DOHH2 (cell line): ENCODE measurements around the gene CD93.

Source experiments
- H3F3A ChIP-seq: fragments of 200-600 bp; sonication (generic), shearing (Covaris generic); 2 replicates; pipeline ENCODE4 v1.6.0; 2016; ENCODE audit warnings: antibody characterized with exemption, mild to moderate bottlenecking; ENCODE audit not compliant: control insufficient read depth, insufficient read depth
- H3K27ac ChIP-seq: fragments of 200-600 bp; sonication (generic); 2 replicates; pipeline ENCODE4 v1.5.1; 2014; ENCODE audit warnings: low read depth, mild to moderate bottlenecking, low read length, moderate library complexity
- H3K27me3 ChIP-seq: fragments of 200-600 bp; sonication (generic); 2 replicates; pipeline ENCODE4 v1.6.1; 2014; ENCODE audit warnings: mild to moderate bottlenecking, low read length, mixed read lengths; ENCODE audit not compliant: control insufficient read depth
- H3K36me3 ChIP-seq: fragments of 200-600 bp; sonication (generic); 2 replicates; pipeline ENCODE4 v1.6.1; 2014; ENCODE audit warnings: mild to moderate bottlenecking, low read length, moderate library complexity, mixed read lengths; ENCODE audit not compliant: control insufficient read depth
- H3K4me1 ChIP-seq: fragments of 200-600 bp; sonication (generic); 2 replicates; pipeline ENCODE4 v1.6.1; 2014; ENCODE audit warnings: mild to moderate bottlenecking, low read length, mixed read lengths; ENCODE audit not compliant: control insufficient read depth
- H3K4me2 ChIP-seq: fragments of 200-600 bp; sonication (generic); 2 replicates; pipeline ENCODE4 v1.6.0; 2014; ENCODE audit warnings: mild to moderate bottlenecking, low read length, moderate library complexity
- H3K4me3 ChIP-seq: fragments of 200-600 bp; sonication (generic); 2 replicates; pipeline ENCODE4 v1.5.1; 2014; ENCODE audit warnings: mild to moderate bottlenecking, low read length, mixed read lengths
- H3K79me2 ChIP-seq: fragments of 200-600 bp; sonication (generic); 2 replicates; pipeline ENCODE4 v1.6.1; 2014; ENCODE audit warnings: mild to moderate bottlenecking, low read length, mixed read lengths; ENCODE audit not compliant: control insufficient read depth
- H3K9me2 ChIP-seq: fragments of 200-600 bp; sonication (generic); replicated peaks from 2 replicates; pipeline ENCODE4 v1.6.1; 2014; ENCODE audit warnings: mild to moderate bottlenecking, low read length, mixed read lengths; ENCODE audit not compliant: control insufficient read depth
- H3K9me3 ChIP-seq: fragments of 200-600 bp; sonication (generic); 2 replicates; pipeline ENCODE4 v1.6.1; 2014; ENCODE audit warnings: antibody characterized with exemption, low read length, mixed read lengths; ENCODE audit not compliant: control insufficient read depth, insufficient read depth
- H4K20me1 ChIP-seq: fragments of 200-600 bp; sonication (generic); 2 replicates; pipeline ENCODE4 v1.6.0; 2014; ENCODE audit warnings: low read depth, mild to moderate bottlenecking, antibody characterized with exemption, low read length, moderate library complexity; ENCODE audit not compliant: control insufficient read depth, insufficient read depth
- CTCF ChIP-seq: fragments of 200-600 bp; sonication (generic); IDR thresholded peaks from one replicate; pipeline ENCODE4 v1.5.1; 2014; ENCODE audit warnings: antibody characterized with exemption, mild to moderate bottlenecking, low read depth, low read length; ENCODE audit not compliant: poor library complexity, severe bottlenecking
- EZH2phosphoT487 ChIP-seq: fragments of 200-600 bp; sonication (generic); IDR thresholded peaks from 2 replicates; pipeline ENCODE4 v1.6.1; 2017; ENCODE audit warnings: borderline replicate concordance, mild to moderate bottlenecking, antibody characterized with exemption, low read length, moderate library complexity, mixed read lengths

CD93 gene

GRCh38 chr20:23063168-23063567 lies 23.0 kb downstream of the CD93 start:
- no peaks in the 10 kb centered on the region for H4K20me1 ChIP-seq
- H3K4me2 ChIP-seq, result no peak overlapping the region
- no peaks in the 10 kb centered on the region for H3K79me2 ChIP-seq
- TF ChIP-seq EZH2phosphoT487, result no peak
- TF ChIP-seq CTCF, result no peak
- H3K36me3 ChIP-seq, result no peaks in the 10 kb centered on the region
- no peaks in the 10 kb centered on the region for H3K4me1 ChIP-seq
- no peak overlapping the region for H3K27ac ChIP-seq
- no peak overlapping the region for H3K4me3 ChIP-seq
- no peaks in the 10 kb centered on the region for H3K9me3 ChIP-seq
- H3K9me2 ChIP-seq, result no peaks in the 10 kb centered on the region
- no peaks in the 10 kb centered on the region for H3K27me3 ChIP-seq
- no peaks in the 10 kb centered on the region for H3F3A ChIP-seq

- Histone ChIP-seq H3K4me3 (no peak overlapping the region), H3K27ac (no peak overlapping the region)
- TF ChIP-seq EZH2phosphoT487 (no peak), CTCF (no peak)
Measured at GRCh38 chr20:23062632-23063031, 23.5 kb downstream of the CD93 start.

DNA sequence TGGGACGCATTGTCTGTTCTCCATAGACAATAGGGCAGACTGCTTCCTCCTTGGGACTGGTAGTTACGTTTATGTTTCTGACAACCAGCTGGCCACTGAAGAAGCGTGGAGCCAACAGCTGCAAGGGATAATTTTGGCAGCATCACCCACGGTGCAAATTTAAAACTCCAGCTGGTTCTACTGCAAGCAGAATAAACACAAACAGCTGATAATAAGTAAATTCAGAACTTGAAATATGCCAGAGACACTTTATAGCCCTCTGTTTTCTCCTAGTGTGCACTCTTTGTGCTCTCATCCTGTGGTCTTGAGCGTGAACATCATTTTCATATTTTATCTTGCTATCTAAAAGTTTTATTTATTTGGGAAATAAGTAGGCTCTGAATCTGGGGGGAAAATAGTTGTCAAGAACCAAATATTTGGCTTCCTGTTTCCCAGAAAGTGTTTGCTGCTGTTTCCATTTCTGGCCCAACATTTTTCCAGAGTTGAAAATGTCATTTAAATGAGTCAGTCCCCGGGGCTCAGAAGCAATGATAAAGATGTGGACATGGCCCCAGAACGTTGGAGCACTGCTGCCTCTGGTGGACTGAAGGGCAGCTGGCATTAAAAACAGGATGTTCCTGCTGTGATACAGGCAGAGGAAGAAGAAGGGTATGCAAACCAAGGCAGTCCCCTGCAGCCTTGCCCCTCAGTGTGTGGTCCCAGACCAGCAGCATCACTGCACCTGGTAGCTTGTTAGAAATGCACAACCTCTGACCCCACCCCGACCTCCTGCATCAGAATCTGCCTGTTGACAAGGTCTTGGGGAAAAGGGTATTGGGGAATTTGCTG lies 24.2 kb downstream of the CD93 start:
- Histone ChIP-seq H3K4me1 (no peaks in the 10 kb centered on the region), H3K9me3 (no peaks in the 10 kb centered on the region), H3K79me2 (no peaks in the 10 kb centered on the region), H3K4me2 (no peak overlapping the region), H3F3A (no peaks in the 10 kb centered on the region), H3K4me3 (no peak overlapping the region), H3K27me3 (no peaks in the 10 kb centered on the region), H3K9me2 (no peaks in the 10 kb centered on the region), H3K36me3 (no peaks in the 10 kb centered on the region), H3K27ac (no peak overlapping the region), H4K20me1 (no peaks in the 10 kb centered on the region)
- no peak for TF ChIP-seq CTCF
- TF ChIP-seq EZH2phosphoT487, result no peak

More at GRCh38 chr20:23062632-23063031, 23.5 kb downstream of the CD93 start:
- H3K9me2 ChIP-seq, result no peaks in the 10 kb centered on the region
- no peaks in the 10 kb centered on the region for H3K9me3 ChIP-seq
- H3K4me2 ChIP-seq, result no peak overlapping the region
- no peaks in the 10 kb centered on the region for H3F3A ChIP-seq
- H3K79me2 ChIP-seq, result no peaks in the 10 kb centered on the region
- H3K27me3 ChIP-seq, result no peaks in the 10 kb centered on the region
- no peaks in the 10 kb centered on the region for H3K4me1 ChIP-seq
- H3K36me3 ChIP-seq, result no peaks in the 10 kb centered on the region
- no peaks in the 10 kb centered on the region for H4K20me1 ChIP-seq
